ENCODE results near the gene DNAI2.

DNAI2 gene

DNA sequence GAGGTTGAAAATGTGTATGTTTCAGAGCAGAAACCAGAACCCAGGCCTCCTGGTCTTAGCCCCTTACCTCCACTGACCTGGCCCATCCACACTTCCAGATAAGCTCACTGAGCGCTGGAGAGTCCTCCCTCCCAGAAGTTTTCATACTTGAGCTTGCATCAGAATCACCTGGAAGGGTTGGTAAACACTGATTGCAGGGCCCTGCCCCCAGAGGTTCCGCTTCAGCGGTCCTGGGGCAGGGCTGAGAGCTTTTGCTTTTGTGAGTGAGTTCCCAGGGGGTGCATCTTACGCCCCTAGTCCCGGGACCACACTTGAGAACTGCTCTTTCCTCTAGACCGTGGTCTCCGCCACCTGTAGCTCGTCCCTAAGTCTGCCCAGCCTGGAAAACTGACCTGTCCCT is 40.1 kb upstream of the DNAI2 start:
- H3K4me3 ChIP-seq = no peak overlapping the region
- no peaks in the 10 kb centered on the region for H3K27me3 ChIP-seq
- peak overlapping the region; percentile 21 to 85 (median 60); a peak in 21 of 22 replicates for H3K4me2 ChIP-seq
- TF ChIP-seq Cebpa-rat (IDR thresholded peaks at IDR 0.05) = no peak
- peaks cover 0 to 9% (median 0%) of the 10 kb centered on the region in 11 experiments; a peak in 2 of 22 replicates for H4K20me1 ChIP-seq
- H3K4me1 ChIP-seq = peaks cover 25 to 58% (median 28%) of the 10 kb centered on the region in 10 experiments
- H3K27ac ChIP-seq = peak overlapping the region in 3 of 11 experiments; percentile 53 to 72 (median 66); a peak in 3 of 22 replicates
- peaks cover 11 to 60% (median 24%) of the 10 kb centered on the region in 11 experiments; a peak in 16 of 22 replicates for H3K36me3 ChIP-seq
- H3K9me3 ChIP-seq (replicated peaks in 1 of 11) = no peaks in the 10 kb centered on the region
- peak overlapping the region in 4 of 11 experiments; percentile 21 to 30 (median 24); a peak in 3 of 22 replicates for H3K9ac ChIP-seq

DNA sequence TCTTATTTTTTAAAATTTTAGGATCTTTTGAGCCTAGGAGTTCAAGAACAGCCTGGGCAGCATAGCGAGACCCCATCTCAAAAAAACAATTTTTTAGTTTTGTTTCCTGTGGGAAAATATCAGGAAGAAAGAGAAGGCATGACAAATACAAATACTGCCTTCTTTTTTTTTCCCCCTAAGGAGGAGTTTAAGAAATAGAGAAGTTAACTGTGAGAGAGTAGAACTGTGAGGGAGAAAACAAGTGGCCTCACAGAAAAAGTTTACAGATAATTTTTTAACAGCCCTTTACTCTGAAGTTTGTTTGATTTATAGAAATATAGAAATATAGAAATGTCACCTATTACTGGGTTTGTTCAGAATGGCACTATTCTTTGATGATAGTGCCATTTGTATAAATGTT is 39.5 kb upstream of the DNAI2 start:
- Histone ChIP-seq H3K4me3 (no peak overlapping the region), H3K4me2 (peak overlapping the region; percentile 37 to 85 (median 64)), H3K4me1 (peaks cover 25 to 63% (median 32%) of the 10 kb centered on the region in 10 experiments), H3K9ac (peak overlapping the region in 6 of 11 experiments; percentile 8 to 57 (median 44); a peak in 9 of 22 replicates), H4K20me1 (peaks cover 0 to 9% (median 0%) of the 10 kb centered on the region in 11 experiments; a peak in 1 of 22 replicates), H3K27ac (peak overlapping the region in 8 of 11 experiments; percentile 13 to 72 (median 56); a peak in 11 of 22 replicates), H3K9me3 (replicated peaks in 1 of 11) (no peaks in the 10 kb centered on the region), H3K36me3 (peaks cover 11 to 62% (median 27%) of the 10 kb centered on the region in 11 experiments; a peak in 16 of 22 replicates), H3K27me3 (no peaks in the 10 kb centered on the region)
- no peak for TF ChIP-seq Cebpa-rat (IDR thresholded peaks at IDR 0.05)

DNA sequence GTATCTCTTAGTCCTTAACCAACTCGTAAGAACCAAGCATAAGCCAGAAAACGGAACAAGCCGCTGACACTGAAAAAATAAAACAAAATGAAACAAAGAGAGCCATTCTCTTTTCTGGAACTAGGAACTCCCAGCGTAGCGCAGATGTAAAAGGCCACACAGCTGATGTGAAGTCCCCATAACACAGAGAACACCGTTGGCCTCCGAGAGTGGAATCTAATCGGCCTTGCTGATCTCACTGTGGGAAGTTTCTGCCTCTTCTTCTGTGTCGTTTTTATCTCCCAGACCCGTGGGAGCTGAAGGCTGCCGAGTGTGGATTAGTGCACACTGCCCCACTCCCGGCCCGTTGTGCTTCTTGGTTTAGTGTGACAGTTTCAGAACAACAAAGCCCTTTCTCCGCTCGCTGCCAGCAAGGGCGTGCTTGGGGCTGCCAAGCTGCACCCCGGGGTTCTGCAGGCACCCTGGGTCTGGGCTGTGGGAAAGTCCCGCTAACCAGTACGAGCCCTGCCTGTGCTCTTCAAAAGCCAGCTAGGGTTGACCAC is 38.9 kb upstream of the DNAI2 start:
- peak overlapping the region in 10 of 11 experiments; percentile 8 to 64 (median 38); a peak in 13 of 22 replicates for H3K9ac ChIP-seq
- peaks cover 11 to 62% (median 25%) of the 10 kb centered on the region in 11 experiments; a peak in 16 of 22 replicates for H3K36me3 ChIP-seq
- H3K4me1 ChIP-seq = peaks cover 25 to 70% (median 38%) of the 10 kb centered on the region in 10 experiments
- no peaks in the 10 kb centered on the region for H3K9me3 ChIP-seq (replicated peaks in 1 of 11)
- TF ChIP-seq Cebpa-rat (IDR thresholded peaks at IDR 0.05) = no peak
- peaks cover 0 to 9% (median 0%) of the 10 kb centered on the region in 11 experiments; a peak in 1 of 22 replicates for H4K20me1 ChIP-seq
- peak overlapping the region; percentile 26 to 85 (median 62) for H3K4me2 ChIP-seq
- no peaks in the 10 kb centered on the region for H3K27me3 ChIP-seq
- H3K4me3 ChIP-seq = no peak overlapping the region
- peak overlapping the region in 9 of 11 experiments; percentile 13 to 72 (median 53); a peak in 16 of 22 replicates for H3K27ac ChIP-seq

DNA sequence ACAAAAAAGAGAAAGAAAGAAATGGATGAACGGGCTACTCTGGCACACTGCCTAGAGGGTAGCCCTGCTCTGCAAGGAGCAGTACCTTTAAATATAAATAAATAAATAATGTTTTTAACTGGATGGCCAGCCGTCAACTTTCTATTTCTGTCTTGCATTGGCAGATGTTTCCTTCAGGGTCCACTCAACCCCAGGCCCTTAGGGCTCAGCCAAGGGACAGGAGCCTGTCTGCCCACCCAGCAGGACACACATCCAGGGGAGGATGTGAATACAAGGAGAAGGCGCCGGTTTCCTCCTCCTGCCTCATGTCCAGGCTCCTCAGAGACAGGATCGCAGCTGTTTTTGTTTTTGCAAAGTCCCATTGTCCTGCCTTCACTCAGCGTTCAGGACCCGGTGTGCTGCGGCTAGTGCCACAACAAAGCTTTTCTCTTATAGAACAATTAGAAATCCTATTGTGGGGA is 38.1 kb upstream of the DNAI2 start:
- Histone ChIP-seq H3K9ac (0 out of 22 replicates have a peak overlapping the region, but pooled peaks of 1 of the 11 experiments have one; percentile 25), H3K9me3 (replicated peaks in 1 of 11) (no peaks in the 10 kb centered on the region), H3K27me3 (no peaks in the 10 kb centered on the region), H3K36me3 (peaks cover 7 to 53% (median 19%) of the 10 kb centered on the region in 11 experiments; a peak in 16 of 22 replicates), H3K4me1 (peaks cover 30 to 78% (median 46%) of the 10 kb centered on the region in 10 experiments), H3K27ac (no peak overlapping the region), H3K4me3 (no peak overlapping the region), H4K20me1 (peaks cover 0 to 9% (median 0%) of the 10 kb centered on the region in 11 experiments; a peak in 1 of 22 replicates), H3K4me2 (peak overlapping the region in 6 of 11 experiments; percentile 42 to 85 (median 66); a peak in 8 of 22 replicates)
- TF ChIP-seq Cebpa-rat (IDR thresholded peaks at IDR 0.05) = no peak

DNA sequence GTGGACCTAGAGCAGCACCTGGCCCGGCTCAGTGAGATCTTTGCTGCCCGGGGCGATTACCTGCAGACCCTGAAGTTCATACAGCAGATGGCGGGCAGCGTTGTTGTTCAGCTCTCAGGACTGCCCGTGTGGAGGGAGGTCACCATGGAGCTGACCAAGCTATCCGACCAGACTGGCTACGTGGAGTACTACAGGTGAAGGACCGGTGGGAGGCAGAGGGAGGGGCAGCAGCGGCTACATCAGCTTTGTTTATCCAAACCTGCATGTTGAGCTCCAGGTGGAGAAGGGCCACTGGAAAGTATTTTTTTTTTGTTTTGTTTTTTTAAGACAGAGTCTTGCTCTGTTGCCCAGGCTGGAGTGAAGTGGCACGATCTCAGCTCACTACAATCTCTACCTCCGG is 36.7 kb upstream of the DNAI2 start:
- Histone ChIP-seq H3K9me3 (replicated peaks in 1 of 11) (no peaks in the 10 kb centered on the region), H4K20me1 (peaks cover 0 to 16% (median 0%) of the 10 kb centered on the region in 11 experiments; a peak in 2 of 22 replicates), H3K4me3 (no peak overlapping the region), H3K4me1 (peaks cover 42 to 89% (median 58%) of the 10 kb centered on the region in 10 experiments), H3K9ac (no peak overlapping the region), H3K36me3 (peaks cover 0 to 39% (median 11%) of the 10 kb centered on the region in 11 experiments; a peak in 11 of 22 replicates), H3K4me2 (no peak overlapping the region), H3K27ac (no peak overlapping the region), H3K27me3 (no peaks in the 10 kb centered on the region)
- TF ChIP-seq Cebpa-rat (IDR thresholded peaks at IDR 0.05) = no peak

DNA sequence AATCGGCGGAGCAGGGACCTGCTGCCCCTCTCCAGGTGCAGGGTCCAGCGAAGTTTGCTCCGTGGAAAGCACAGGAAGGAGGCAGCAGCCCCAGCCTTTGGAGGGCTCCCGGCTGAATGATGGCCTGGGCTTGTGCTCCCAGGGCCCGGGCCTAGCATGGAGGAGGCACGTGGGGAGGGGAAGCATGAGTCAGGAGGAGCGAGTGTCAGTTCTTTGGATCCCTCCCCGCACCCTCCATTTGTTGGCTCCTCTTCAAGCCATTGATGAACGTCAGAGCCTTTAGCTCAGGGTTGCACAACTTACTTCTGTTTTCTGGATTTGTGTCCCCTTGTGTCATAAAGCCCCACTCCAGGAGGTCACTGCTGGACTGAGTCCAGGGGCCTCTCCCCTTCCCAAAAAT is 34.9 kb upstream of the DNAI2 start:
- H3K9ac ChIP-seq = no peak overlapping the region; a peak in 1 of 22 replicates
- peaks cover 0 to 42% (median 12%) of the 10 kb centered on the region in 11 experiments; a peak in 13 of 22 replicates for H3K36me3 ChIP-seq
- no peaks in the 10 kb centered on the region for H3K9me3 ChIP-seq (replicated peaks in 1 of 11)
- H3K27me3 ChIP-seq = no peaks in the 10 kb centered on the region
- H3K27ac ChIP-seq = peak overlapping the region in 3 of 11 experiments; percentile 7 to 42 (median 30); a peak in 3 of 22 replicates
- H3K4me1 ChIP-seq = peaks cover 33 to 76% (median 48%) of the 10 kb centered on the region in 10 experiments
- no peak overlapping the region for H3K4me3 ChIP-seq
- H3K4me2 ChIP-seq = peak overlapping the region in 5 of 11 experiments; percentile 29 to 81 (median 75); a peak in 9 of 22 replicates
- peak in 4 of 11 experiments; percentile 9 to 49 (median 29); a peak in 2 of 22 replicates for TF ChIP-seq Cebpa-rat (IDR thresholded peaks at IDR 0.05)
- H4K20me1 ChIP-seq = peaks cover 0 to 15% (median 0%) of the 10 kb centered on the region in 11 experiments; a peak in 2 of 22 replicates

DNA sequence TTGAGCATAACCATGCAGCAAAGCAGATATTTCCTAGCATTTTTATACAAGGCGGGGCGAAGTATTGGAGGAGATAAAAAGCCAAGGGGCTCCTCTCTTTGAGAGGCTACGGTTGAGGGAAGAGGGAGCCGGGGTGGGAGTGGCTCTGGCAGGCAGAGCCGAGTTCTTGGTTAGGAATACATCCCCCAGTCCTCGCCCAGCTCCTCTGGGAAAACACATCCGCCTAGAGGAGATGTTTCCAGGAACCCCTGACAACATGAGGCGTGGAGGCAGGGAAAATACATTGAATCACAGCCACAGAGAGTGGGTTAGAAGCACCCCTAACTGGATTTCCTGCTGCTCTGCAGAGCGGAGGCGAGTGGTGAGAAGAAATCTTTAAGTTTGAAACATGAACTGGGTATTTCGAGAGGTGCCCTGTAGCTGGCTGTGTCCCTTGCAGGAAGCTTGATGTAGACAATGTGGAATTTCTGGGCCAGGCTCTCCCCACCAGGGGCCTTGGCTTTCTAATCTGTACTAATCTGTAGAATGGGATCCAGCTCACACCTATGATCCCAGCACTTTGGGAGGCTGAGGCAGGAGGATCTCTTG is 33.3 kb upstream of the DNAI2 start:
- Histone ChIP-seq H3K27ac (peak overlapping the region in 3 of 11 experiments; percentile 49 to 63 (median 54); a peak in 4 of 22 replicates), H3K36me3 (peaks cover 0 to 53% (median 12%) of the 10 kb centered on the region in 11 experiments; a peak in 13 of 22 replicates), H3K4me2 (peak overlapping the region; percentile 57 to 83 (median 73)), H3K4me3 (no peak overlapping the region), H3K9me3 (replicated peaks in 1 of 11) (no peaks in the 10 kb centered on the region), H3K9ac (peak overlapping the region in 6 of 11 experiments; percentile 19 to 64 (median 44); a peak in 6 of 22 replicates), H3K27me3 (no peaks in the 10 kb centered on the region), H3K4me1 (peaks cover 18 to 70% (median 38%) of the 10 kb centered on the region in 10 experiments), H4K20me1 (peaks cover 0 to 15% (median 0%) of the 10 kb centered on the region in 11 experiments; a peak in 3 of 22 replicates)
- no peak for TF ChIP-seq Cebpa-rat (IDR thresholded peaks at IDR 0.05)

DNA sequence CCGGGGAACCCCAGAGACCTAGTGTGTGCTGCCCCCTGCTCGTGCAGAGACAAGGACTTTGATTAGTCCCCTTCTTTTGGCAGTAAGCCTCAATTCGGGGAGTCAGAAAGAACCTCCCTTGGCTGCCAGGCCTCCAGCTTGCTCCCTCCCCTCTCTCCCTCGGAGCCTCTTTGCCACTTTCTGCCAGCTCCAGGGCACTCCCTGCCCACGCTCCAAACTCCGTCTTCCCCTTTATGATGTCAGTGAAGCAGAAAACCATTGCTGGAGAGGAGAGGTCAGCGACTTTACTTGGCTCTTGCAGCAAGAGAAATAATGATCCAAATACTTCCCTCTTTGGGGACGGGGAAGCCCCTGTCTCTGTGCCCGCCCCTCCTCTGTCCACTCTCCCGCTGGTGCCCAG is 32.6 kb upstream of the DNAI2 start:
- no peak overlapping the region for H3K4me3 ChIP-seq
- H3K27ac ChIP-seq = peak overlapping the region in 7 of 11 experiments; percentile 25 to 63 (median 44); a peak in 8 of 22 replicates
- H3K9me3 ChIP-seq (replicated peaks in 1 of 11) = peaks cover 0 to 5% (median 4%) of the 10 kb centered on the region in 11 experiments; a peak in 14 of 22 replicates
- H3K4me1 ChIP-seq = peaks cover 18 to 70% (median 39%) of the 10 kb centered on the region in 10 experiments
- H3K9ac ChIP-seq = peak overlapping the region in 8 of 11 experiments; percentile 2 to 64 (median 44); a peak in 10 of 22 replicates
- peak overlapping the region; percentile 57 to 83 (median 73) for H3K4me2 ChIP-seq
- H3K27me3 ChIP-seq = no peaks in the 10 kb centered on the region
- peaks cover 0 to 15% (median 0%) of the 10 kb centered on the region in 11 experiments; a peak in 3 of 22 replicates for H4K20me1 ChIP-seq
- no peak for TF ChIP-seq Cebpa-rat (IDR thresholded peaks at IDR 0.05)
- peaks cover 0 to 56% (median 12%) of the 10 kb centered on the region in 11 experiments; a peak in 13 of 22 replicates for H3K36me3 ChIP-seq

Measured in BLaER1 treated with 17β-estradiol and CSF1 and Interleukin-3, amounts not matched to agents 10 nM and 100 nM (cell line).